WTC11 (cell line): ENCODE results near the gene IBA57. TPM values are rescaled to one million over a fixed set of nuclear protein-coding genes. Genes with fewer than 3 reads are reported as not detected.

ENCODE experiments used
- ATAC-seq: fragments of 200-7000 bp; cut with Tn5 transposase; 2 replicates; pipeline ENCODE4 v1.10.0; 2021; ENCODE audit warnings: mild to moderate bottlenecking, moderate library complexity
- CTCF ChIA-PET: fragments of 300-600 bp; sonication (Branson Sonifier 250); formaldehyde crosslinking; loops from one replicate; lab custom pipeline; 2021; ENCODE audit warnings: antibody characterized with exemption; lab: Charles Lee
- POLR2A ChIA-PET: fragments of 350-600 bp; sonication (Branson Sonifier 250); formaldehyde crosslinking; loops from one replicate; lab custom pipeline; 2021; ENCODE audit warnings: antibody characterized with exemption; lab: Charles Lee
- DNase-seq: peaks from one replicate; pipeline ENCODE4 v3.0.0; 2021; ENCODE audit warnings: low spot score
- H3K27ac Mint-ChIP-seq: 2 replicates; pipeline ENCODE4 v1.8.0; 2021; ENCODE audit warnings: mixed read lengths
- H3K27me3 Mint-ChIP-seq: 2 replicates; pipeline ENCODE4 v1.8.0; 2021; ENCODE audit warnings: low read depth, mild to moderate bottlenecking, moderate library complexity, mixed read lengths
- H3K36me3 Mint-ChIP-seq: 2 replicates; pipeline ENCODE4 v1.8.0; 2021; ENCODE audit warnings: mixed read lengths
- H3K4me1 Mint-ChIP-seq: 2 replicates; pipeline ENCODE4 v1.8.0; 2022; ENCODE audit warnings: mixed read lengths
- H3K4me3 Mint-ChIP-seq: 2 replicates; pipeline ENCODE4 v1.8.0; 2021; ENCODE audit warnings: mild to moderate bottlenecking, moderate library complexity, mixed read lengths
- H3K9me3 Mint-ChIP-seq: 2 replicates; pipeline ENCODE4 v1.8.0; 2021; ENCODE audit warnings: mixed read lengths
- ATF2 ChIP-seq: sonication (generic); formaldehyde crosslinking; IDR thresholded peaks from 2 replicates; pipeline ENCODE4 v1.8.1; 2022; ENCODE audit warnings: low read depth, missing genetic modification reagents, borderline replicate concordance
- ATF6 ChIP-seq: sonication (generic); formaldehyde crosslinking; IDR thresholded peaks from 2 replicates; pipeline ENCODE4 v1.8.1; 2023; ENCODE audit warnings: mild to moderate bottlenecking, missing genetic modification reagents
- E2F4 ChIP-seq: sonication (generic); formaldehyde crosslinking; IDR thresholded peaks from 2 replicates; pipeline ENCODE4 v1.8.1; 2022; ENCODE audit warnings: low read depth, mild to moderate bottlenecking, moderate library complexity, missing genetic modification reagents, borderline replicate concordance
- ELF4 ChIP-seq: sonication (generic); formaldehyde crosslinking; IDR thresholded peaks from 2 replicates; pipeline ENCODE4 v1.8.1; 2022; ENCODE audit warnings: low read depth, mild to moderate bottlenecking, moderate library complexity, missing genetic modification reagents
- ERG ChIP-seq: fragments of 250-450 bp; sonication (Bioruptor Pico); IDR thresholded peaks from 2 replicates; pipeline ENCODE4 v1.8.0; 2021; ENCODE audit warnings: mild to moderate bottlenecking
- TEAD4 ChIP-seq: sonication (generic); formaldehyde crosslinking; IDR thresholded peaks from 2 replicates; pipeline ENCODE4 v1.8.0; 2022; ENCODE audit warnings: mild to moderate bottlenecking, missing genetic modification reagents
- ZBTB21 ChIP-seq: sonication (generic); formaldehyde crosslinking; IDR thresholded peaks from 2 replicates; pipeline ENCODE4 v1.8.1; 2023; ENCODE audit warnings: mild to moderate bottlenecking, missing genetic modification reagents, borderline replicate concordance
- ZNF219 ChIP-seq: sonication (generic); formaldehyde crosslinking; IDR thresholded peaks from 2 replicates; pipeline ENCODE4 v1.8.0; 2023; ENCODE audit warnings: missing genetic modification reagents, mild to moderate bottlenecking, borderline replicate concordance
- ZNF317 ChIP-seq: sonication (generic); formaldehyde crosslinking; IDR thresholded peaks from 2 replicates; pipeline ENCODE4 v1.8.1; 2023; ENCODE audit warnings: low read depth, mild to moderate bottlenecking, moderate library complexity, missing genetic modification reagents, borderline replicate concordance
- ZNF425 ChIP-seq: fragments of 250-450 bp; sonication (Bioruptor Pico); conservative IDR thresholded peaks from 2 replicates; pipeline ENCODE4 v1.9.0; 2021; ENCODE audit warnings: mild to moderate bottlenecking
- ZNF671 ChIP-seq: fragments of 250-450 bp; sonication (Bioruptor Pico); IDR thresholded peaks from 2 replicates; pipeline ENCODE4 v1.8.0; 2021; ENCODE audit warnings: mild to moderate bottlenecking
- total RNA-seq: library from RNA; stranded (reverse); gene quantifications from 3 replicates; pipeline ENCODE4 v1.2.3, GENCODE V29; 2021

The IBA57 gene
- total RNA-seq, 1 experiment from 2014 or later, result 11.4 TPM

- TF ChIP-seq ZNF671 (CRISPR knock-in tag) (no peak), E2F4 (CRISPR knock-in tag) (no peak), ZNF317 (CRISPR knock-in tag) (no peak), TEAD4 (CRISPR knock-in tag) (no peak), ZBTB21 (CRISPR knock-in tag) (no peak), ERG (no peak)
These were observed 53.1 kb downstream of the IBA57 start (continued) for GRCh38 chr1:228218513-228219244.

- CTCF ChIA-PET, result no interaction called here
- Mint-ChIP-seq H3K4me3 (no peak overlapping the region), H3K4me1 (peaks cover 3% of the 10 kb centered on the region; the same call in 1 of the 2 replicates), H3K36me3 (peaks cover 68% of the 10 kb centered on the region), H3K9me3 (peaks cover 3% of the 10 kb centered on the region; the same call in 1 of the 2 replicates), H3K27ac (no peak overlapping the region), H3K27me3 (no peaks in the 10 kb centered on the region)
- POLR2A ChIA-PET, result no interaction called here
- TF ChIP-seq ZNF425 (CRISPR knock-in tag), result no peak
- no peak for TF ChIP-seq ELF4
- no peak for TF ChIP-seq ZNF219 (CRISPR knock-in tag)
- no peak for TF ChIP-seq ATF6 (CRISPR knock-in tag)
- no peak for TF ChIP-seq ATF2 (CRISPR knock-in tag)
- no peak for DNase-seq
- no peak for ATAC-seq
These were observed 53.8 kb downstream of the IBA57 start for GRCh38 chr1:228219245-228219961.
